MM.1S (cell line): ENCODE data around the gene CNOT4.
A peak's percentile ranks its signal among the peaks of the same experiment; 100 is the strongest.
"Not testable (repeated sequence)": the region's sequence is repeated elsewhere in the genome, so short reads cannot be mapped to it uniquely, and the experiment has no call there.

Source experiments
- DNase-seq: peaks from one replicate; pipeline ENCODE4 v3.0.0-alpha.2; 2015
- H2AFZ ChIP-seq: fragments of 300-600 bp; sonication (generic); 2 replicates; pipeline ENCODE4 v1.6.0; 2016; ENCODE audit warnings: antibody characterized with exemption, low read length
- H3F3A ChIP-seq: fragments of 300-600 bp; sonication (generic); 2 replicates; pipeline ENCODE4 v1.6.1; 2016; ENCODE audit warnings: mild to moderate bottlenecking, antibody characterized with exemption, low read length, moderate library complexity, mixed read lengths; ENCODE audit not compliant: insufficient read depth
- H3K27ac ChIP-seq: fragments of 300-600 bp; sonication (generic); 2 replicates; pipeline ENCODE4 v1.5.1; 2016; ENCODE audit warnings: mild to moderate bottlenecking, low read length
- H3K27me3 ChIP-seq: fragments of 300-600 bp; sonication (generic); replicated peaks from 2 replicates; pipeline ENCODE4 v1.6.0; 2016; ENCODE audit warnings: low read length; ENCODE audit not compliant: insufficient read depth
- H3K36me3 ChIP-seq: fragments of 300-600 bp; sonication (generic); replicated peaks from 2 replicates; pipeline ENCODE4 v1.6.1; 2016; ENCODE audit warnings: mild to moderate bottlenecking, low read length, mixed read lengths; ENCODE audit not compliant: insufficient read depth
- H3K4me1 ChIP-seq: fragments of 300-600 bp; sonication (generic); 2 replicates; pipeline ENCODE4 v1.6.1; 2016; ENCODE audit warnings: low read length, mixed read lengths
- H3K4me2 ChIP-seq: fragments of 300-600 bp; sonication (generic); 2 replicates; pipeline ENCODE4 v1.6.0; 2016; ENCODE audit warnings: low read depth, low read length
- H3K4me3 ChIP-seq: fragments of 300-600 bp; sonication (generic); 2 replicates; pipeline ENCODE4 v1.5.1; 2016; ENCODE audit warnings: low read length, mixed read lengths
- H3K79me2 ChIP-seq: fragments of 300-600 bp; sonication (generic); 2 replicates; pipeline ENCODE4 v1.6.1; 2016; ENCODE audit warnings: mixed run types, low read length, mixed read lengths
- H3K9ac ChIP-seq: fragments of 300-600 bp; sonication (generic); 2 replicates; pipeline ENCODE4 v1.6.1; 2016; ENCODE audit warnings: low read length, mixed read lengths
- H3K9me2 ChIP-seq: fragments of 300-600 bp; sonication (generic); replicated peaks from 2 replicates; pipeline ENCODE4 v1.6.1; 2016; ENCODE audit warnings: mild to moderate bottlenecking, low read length, mixed read lengths; ENCODE audit not compliant: insufficient read depth
- H3K9me3 ChIP-seq: fragments of 300-600 bp; sonication (generic); replicated peaks from 2 replicates; pipeline ENCODE4 v1.6.1; 2016; ENCODE audit warnings: mild to moderate bottlenecking, low read length, mixed read lengths; ENCODE audit not compliant: insufficient read depth
- H4K20me1 ChIP-seq: fragments of 300-600 bp; sonication (generic); 2 replicates; pipeline ENCODE4 v1.6.1; 2016; ENCODE audit warnings: mild to moderate bottlenecking, low read length, moderate library complexity, mixed read lengths; ENCODE audit not compliant: insufficient read depth
- CTCF ChIP-seq: fragments of 300-600 bp; sonication (generic); IDR thresholded peaks from 2 replicates; pipeline ENCODE4 v1.5.1; 2016; ENCODE audit warnings: antibody characterized with exemption, low read length, mixed read lengths
- EZH2 ChIP-seq: fragments of 300-600 bp; sonication (generic); optimal IDR thresholded peaks from 2 replicates; pipeline ENCODE3; 2017; ENCODE audit warnings: low read depth, mild to moderate bottlenecking, antibody characterized with exemption, low read length, mixed read lengths
- EZH2phosphoT487 ChIP-seq: fragments of 300-600 bp; sonication (generic); IDR thresholded peaks from 2 replicates; pipeline ENCODE4 v1.6.1; 2018; ENCODE audit warnings: antibody characterized with exemption, low read length

Gene CNOT4

GRCh38 chr7:135448753-135449152, 61.1 kb downstream of the CNOT4 start:
- H3K4me2 ChIP-seq = no peak overlapping the region
- H4K20me1 ChIP-seq = peaks cover 5% of the 10 kb centered on the region; the same call in 1 of the 2 replicates
- no peak overlapping the region for H3K9ac ChIP-seq
- H3F3A ChIP-seq = no peaks in the 10 kb centered on the region
- no peak overlapping the region for H2AFZ ChIP-seq
- no peak for DNase-seq
- no peaks in the 10 kb centered on the region for H3K36me3 ChIP-seq
- H3K27me3 ChIP-seq = no peaks in the 10 kb centered on the region
- H3K9me3 ChIP-seq = no peaks in the 10 kb centered on the region
- TF ChIP-seq CTCF (no peak), EZH2 (no peak), EZH2phosphoT487 (no peak)
- H3K27ac ChIP-seq = no peak overlapping the region
- H3K9me2 ChIP-seq = no peaks in the 10 kb centered on the region
- H3K4me1 ChIP-seq = peaks cover 6% of the 10 kb centered on the region; the same call in 1 of the 2 replicates
- H3K4me3 ChIP-seq = no peak overlapping the region
- peaks cover 82% of the 10 kb centered on the region for H3K79me2 ChIP-seq

DNA sequence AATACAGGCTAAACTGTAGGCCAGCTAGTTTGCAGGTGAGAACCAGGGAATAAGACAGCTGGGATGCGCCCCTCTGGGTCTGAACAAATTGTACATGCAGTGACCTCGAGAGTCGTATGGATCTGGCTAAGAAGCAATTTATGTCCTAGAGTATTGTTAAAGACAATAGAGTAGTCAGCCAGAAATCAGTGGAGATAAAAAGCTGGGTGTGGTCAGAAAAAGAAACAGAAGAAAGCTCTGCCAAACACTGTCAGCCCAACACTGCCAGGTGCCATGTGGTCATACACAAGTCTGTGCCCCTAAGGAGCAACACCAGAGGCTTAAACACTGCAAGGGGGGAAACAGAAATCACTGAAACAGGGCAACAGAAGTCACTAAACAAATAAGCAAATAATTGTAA, 62.2 kb downstream of the CNOT4 start:
- no peak overlapping the region for H3K4me2 ChIP-seq
- no peak overlapping the region for H3K4me3 ChIP-seq
- H3K27me3 ChIP-seq = no peaks in the 10 kb centered on the region
- H3K36me3 ChIP-seq = no peaks in the 10 kb centered on the region
- no peaks in the 10 kb centered on the region for H3F3A ChIP-seq
- H3K4me1 ChIP-seq = peaks cover 6% of the 10 kb centered on the region; the same call in 1 of the 2 replicates
- peaks cover 85% of the 10 kb centered on the region for H3K79me2 ChIP-seq
- no peak overlapping the region for H3K27ac ChIP-seq
- H3K9me2 ChIP-seq = no peaks in the 10 kb centered on the region
- no peak overlapping the region for H3K9ac ChIP-seq
- no peak overlapping the region for H2AFZ ChIP-seq
- peaks cover 5% of the 10 kb centered on the region; the same call in 1 of the 2 replicates for H4K20me1 ChIP-seq
- no peaks in the 10 kb centered on the region for H3K9me3 ChIP-seq
- TF ChIP-seq EZH2phosphoT487 = no peak
- no peak for TF ChIP-seq CTCF
- TF ChIP-seq EZH2 = no peak
- DNase-seq = no peak

- no peaks in the 10 kb centered on the region for H3F3A ChIP-seq
- no peak overlapping the region for H2AFZ ChIP-seq
- H3K36me3 ChIP-seq = no peaks in the 10 kb centered on the region
- no peak overlapping the region for H3K4me3 ChIP-seq
- H3K4me1 ChIP-seq = peaks cover 6% of the 10 kb centered on the region; the same call in 1 of the 2 replicates
- H4K20me1 ChIP-seq = peaks cover 5% of the 10 kb centered on the region; the same call in 1 of the 2 replicates
- peaks cover 83% of the 10 kb centered on the region for H3K79me2 ChIP-seq
- H3K27me3 ChIP-seq = no peaks in the 10 kb centered on the region
- DNase-seq = peak; percentile 33
- no peak overlapping the region for H3K9ac ChIP-seq
- H3K4me2 ChIP-seq = peak overlapping the region; percentile 6; the same call in 1 of the 2 replicates
- no peaks in the 10 kb centered on the region for H3K9me3 ChIP-seq
- TF ChIP-seq EZH2phosphoT487 = no peak
- TF ChIP-seq EZH2 = no peak
- TF ChIP-seq CTCF = no peak
- H3K9me2 ChIP-seq = no peaks in the 10 kb centered on the region
- H3K27ac ChIP-seq = no peak overlapping the region
These were observed 64.2 kb downstream of the CNOT4 start for GRCh38 chr7:135445690-135446089.

DNA sequence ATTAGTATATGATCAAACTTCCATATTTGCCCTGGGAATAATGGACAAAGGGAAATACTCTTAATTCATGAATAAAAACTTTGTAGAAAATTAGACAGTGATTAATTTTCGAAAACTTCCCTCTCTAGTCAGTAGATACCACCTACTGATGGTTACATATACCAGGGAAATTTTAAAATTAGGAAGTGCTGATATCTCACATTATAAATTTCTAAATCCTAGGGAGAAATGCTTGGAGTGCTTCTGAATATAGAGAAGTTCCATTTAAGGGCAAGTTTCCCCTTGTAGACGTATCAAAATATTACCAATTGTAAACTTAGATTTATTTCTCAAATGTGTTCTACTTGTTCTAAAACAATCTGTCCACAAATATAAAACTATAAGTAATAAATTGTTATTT, 64.6 kb downstream of the CNOT4 start:
- not testable (repeated sequence) for H3K36me3 ChIP-seq, H3K4me3 ChIP-seq, H3F3A ChIP-seq, DNase-seq, H3K4me2 ChIP-seq, H2AFZ ChIP-seq, H3K9me3 ChIP-seq, H3K27ac ChIP-seq, H4K20me1 ChIP-seq, H3K9ac ChIP-seq, H3K4me1 ChIP-seq, H3K9me2 ChIP-seq, H3K27me3 ChIP-seq
- peaks cover 83% of the 10 kb centered on the region for H3K79me2 ChIP-seq
